C4-2B (cell line): Measurements from ENCODE around the gene DEFB108B.
"Not testable (repeated sequence)": the region's sequence is repeated elsewhere in the genome, so short reads cannot be mapped to it uniquely, and the experiment has no call there.

Source experiments
- ZFX ChIP-seq: fragments of 450-650 bp; IDR thresholded peaks from 2 replicates; pipeline ENCODE4 v1.6.1; 2017
- TF ChIP-seq, protein P1 (sequence below): fragments of 450-650 bp; conservative IDR thresholded peaks from 2 replicates; pipeline ENCODE4 v1.5.1; 2017; ENCODE audit warnings: mild to moderate bottlenecking

DNA sequence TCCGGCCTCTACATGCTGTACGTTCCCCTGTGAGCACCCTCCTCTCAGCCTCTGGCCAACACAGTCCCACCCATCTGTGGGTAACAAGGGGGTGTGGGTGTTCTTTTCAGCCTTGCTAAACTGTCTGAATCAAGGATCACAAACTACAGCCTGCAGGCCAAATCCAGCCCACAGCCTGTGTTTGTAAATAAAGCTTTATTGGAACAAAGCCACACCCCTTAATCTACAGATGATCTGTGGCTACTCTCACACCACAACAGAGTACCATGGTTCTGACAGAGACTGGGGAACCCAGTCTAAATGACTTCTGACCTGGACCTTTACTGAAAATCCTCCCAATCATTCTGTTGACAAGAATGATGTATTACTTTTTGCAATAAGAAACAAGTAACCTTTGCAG is 32.0 kb upstream of the DEFB108B start:
- TF ChIP-seq, protein P1, sequence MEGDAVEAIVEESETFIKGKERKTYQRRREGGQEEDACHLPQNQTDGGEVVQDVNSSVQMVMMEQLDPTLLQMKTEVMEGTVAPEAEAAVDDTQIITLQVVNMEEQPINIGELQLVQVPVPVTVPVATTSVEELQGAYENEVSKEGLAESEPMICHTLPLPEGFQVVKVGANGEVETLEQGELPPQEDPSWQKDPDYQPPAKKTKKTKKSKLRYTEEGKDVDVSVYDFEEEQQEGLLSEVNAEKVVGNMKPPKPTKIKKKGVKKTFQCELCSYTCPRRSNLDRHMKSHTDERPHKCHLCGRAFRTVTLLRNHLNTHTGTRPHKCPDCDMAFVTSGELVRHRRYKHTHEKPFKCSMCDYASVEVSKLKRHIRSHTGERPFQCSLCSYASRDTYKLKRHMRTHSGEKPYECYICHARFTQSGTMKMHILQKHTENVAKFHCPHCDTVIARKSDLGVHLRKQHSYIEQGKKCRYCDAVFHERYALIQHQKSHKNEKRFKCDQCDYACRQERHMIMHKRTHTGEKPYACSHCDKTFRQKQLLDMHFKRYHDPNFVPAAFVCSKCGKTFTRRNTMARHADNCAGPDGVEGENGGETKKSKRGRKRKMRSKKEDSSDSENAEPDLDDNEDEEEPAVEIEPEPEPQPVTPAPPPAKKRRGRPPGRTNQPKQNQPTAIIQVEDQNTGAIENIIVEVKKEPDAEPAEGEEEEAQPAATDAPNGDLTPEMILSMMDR: not testable (repeated sequence)
- not testable (repeated sequence) for TF ChIP-seq ZFX
